SIG-M5 (cell line): ENCODE measurements around the gene PEX1.
A peak's percentile ranks its signal among the peaks of the same experiment; 100 is the strongest.
"Not testable (repeated sequence)": the region's sequence is repeated elsewhere in the genome, so short reads cannot be mapped to it uniquely, and the experiment has no call there.

Experiments
- DNase-seq: peaks from one replicate; lab custom pipeline; 2025; lab: John Stamatoyannopoulos, UW

PEX1 gene

DNA sequence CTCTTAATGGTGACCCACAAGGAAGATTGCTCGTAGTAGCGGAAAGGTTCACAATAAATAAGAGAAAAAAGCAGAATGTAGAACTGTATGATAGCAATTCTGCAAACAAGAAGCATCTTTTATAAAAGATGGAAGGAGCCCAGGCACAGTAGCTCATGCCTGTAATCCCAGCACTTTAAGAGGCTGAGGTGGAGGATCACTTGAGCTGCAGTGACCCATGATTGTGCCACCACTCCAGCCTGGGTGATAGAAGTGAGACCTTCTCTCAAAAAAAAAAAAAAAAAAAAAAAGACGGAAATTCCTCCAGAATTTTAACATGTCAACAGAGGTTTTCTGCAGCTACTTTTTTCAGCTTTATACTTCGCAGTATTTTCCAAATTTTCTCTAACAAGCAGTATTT lies 67.8 kb downstream of the PEX1 start:
- DNase-seq: no peak

DNA sequence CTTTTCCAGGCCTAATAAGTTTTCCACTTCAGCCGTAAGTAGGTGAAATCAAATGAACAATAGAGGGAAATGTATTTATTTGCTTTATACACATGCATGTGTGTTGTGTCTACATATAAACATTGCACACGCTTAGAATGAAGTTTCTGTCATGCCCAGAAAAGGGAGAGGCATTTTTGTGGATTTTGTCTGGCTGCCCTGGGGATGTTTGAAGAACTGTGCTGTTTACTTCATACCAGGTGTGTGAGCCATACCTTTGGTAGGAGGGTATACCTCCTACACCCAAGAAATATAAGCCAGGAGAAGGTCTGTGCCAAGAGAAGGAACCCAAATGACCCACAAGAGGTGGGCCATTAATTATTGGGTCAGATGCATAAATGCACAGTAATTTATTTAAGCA lies 68.2 kb downstream of the PEX1 start:
- DNase-seq: no peak

DNA sequence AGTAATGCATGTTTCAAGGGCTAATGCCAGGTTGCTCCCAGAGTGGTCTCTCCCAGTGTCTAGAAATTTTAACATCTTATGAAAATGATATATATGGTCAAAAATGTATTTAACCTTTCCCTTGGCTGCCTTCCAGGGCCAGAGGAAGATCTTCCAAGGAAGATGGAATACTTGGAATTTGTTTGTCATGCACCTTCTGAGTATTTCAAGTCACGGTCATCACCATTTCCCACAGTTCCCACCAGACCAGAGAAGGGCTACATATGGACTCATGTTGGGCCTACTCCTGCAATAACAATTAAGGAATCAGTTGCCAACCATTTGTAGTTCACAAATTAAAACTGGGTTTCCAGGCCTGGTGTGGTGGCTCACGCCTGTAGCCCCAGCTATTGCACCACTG lies 72.1 kb downstream of the PEX1 start:
- DNase-seq: no peak

DNA sequence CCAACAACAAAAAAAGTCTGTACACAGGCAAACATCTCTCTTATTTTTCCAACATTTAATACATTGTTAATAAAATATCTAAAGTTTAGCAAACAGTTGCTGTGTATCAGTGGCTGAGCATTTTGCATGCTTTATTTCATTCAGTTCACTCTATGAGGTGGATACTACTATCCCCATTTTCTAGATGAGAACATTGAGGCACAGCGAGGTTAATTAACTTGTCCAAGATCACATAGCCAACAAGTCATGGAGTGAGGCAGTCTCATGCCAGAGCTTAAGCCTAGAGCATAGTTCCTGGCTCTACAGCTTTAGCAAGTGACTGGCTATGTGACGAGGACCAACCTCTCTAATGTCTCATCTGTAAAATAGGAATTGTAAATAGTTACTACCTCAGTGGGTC lies 76.7 kb downstream of the PEX1 start:
- no peak for DNase-seq

DNA sequence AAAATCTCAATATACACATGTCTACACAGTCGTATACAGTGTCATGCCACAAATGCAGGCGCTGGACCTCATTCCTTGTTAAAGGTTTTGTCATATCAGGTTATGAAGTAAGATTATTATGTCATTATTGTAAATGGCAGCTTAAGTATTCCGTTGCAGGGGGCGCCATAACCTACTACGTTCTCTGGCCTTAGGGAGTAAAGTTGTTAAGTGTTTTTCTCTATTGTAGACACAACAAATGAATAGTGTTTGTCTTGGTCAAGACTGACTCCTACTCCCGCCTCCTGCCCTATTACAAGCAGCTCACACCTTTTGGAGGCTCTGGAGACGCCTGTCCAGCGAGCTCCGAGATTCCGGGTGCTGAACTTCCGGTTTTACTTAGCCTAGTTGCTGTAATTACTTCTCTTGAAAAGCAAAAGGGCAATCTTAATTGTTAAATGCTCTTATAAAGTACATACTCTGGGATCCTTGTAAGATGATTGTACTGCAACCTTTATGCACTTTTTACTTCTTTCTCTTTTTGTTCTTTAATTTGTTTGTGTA lies 80.0 kb downstream of the PEX1 start:
- DNase-seq: no peak

DNA sequence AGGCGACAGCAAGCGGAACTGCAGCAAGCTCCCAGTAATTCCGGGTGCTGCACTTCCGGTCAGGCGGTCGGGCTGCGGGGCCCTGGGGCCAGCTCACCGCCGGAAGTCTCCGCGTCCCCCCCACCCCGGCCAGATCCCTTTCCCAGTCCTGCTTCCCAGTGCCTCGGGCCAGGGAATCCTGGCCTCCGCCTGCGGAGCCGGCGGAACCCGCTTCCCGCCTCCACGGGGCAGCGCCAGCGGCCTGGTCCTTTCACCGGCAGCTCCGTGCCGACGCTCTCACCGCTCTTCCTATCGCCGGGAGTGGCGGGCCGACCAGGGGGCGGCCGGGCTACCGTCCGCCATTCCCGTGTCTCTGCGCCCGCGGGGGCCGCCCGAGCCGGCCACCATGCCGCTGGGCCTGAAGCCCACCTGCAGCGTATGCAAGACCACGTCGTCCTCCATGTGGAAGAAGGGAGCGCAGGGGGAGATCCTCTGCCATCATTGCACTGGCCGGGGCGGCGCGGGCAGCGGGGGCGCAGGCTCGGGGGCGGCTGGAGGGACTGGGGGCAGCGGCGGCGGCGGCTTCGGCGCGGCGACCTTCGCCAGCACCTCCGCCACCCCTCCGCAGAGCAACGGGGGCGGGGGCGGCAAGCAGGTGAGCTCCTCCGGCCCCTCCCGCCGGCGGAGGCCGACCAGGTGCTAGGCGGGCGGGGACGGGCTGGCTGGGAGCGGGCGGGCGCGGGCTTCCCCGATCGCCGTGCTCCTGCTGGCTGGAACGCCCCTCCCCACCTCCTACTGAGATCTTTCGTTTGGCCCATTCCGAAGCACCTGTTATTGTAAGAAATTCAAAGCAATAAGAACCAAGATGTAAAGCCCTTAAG lies 80.7 kb downstream of the PEX1 start, which contains the start of gene GATAD1:
GATAD1 (plus strand) TSS at position 138 of the 860 bp plus-strand sequence; CDS start at position 386, 248 bp downstream.
- no peak for DNase-seq

DNA sequence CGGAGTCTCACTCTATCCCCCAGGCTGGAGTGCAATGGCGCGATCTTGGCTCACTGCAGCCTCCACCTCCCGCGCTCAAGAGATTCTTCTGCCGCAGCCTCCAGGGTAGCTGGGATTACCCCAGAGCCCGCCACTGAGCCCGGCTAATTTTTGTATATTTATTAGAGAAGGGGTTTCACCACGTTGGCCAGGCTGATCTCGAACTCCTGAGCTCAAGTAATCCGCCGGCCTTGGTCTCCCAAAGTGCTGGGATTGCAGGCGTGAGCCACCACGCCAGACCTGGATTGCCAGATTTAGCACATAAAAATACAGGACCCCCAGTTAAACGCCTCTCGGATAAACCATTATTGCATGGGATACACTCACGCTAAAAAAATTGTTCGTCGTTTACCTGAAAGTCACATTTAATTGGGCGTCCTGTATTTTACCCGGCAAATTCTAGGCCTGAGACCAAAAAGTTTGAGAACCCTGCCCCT lies 81.4 kb downstream of the PEX1 start:
- DNase-seq: peak; percentile 22

DNA sequence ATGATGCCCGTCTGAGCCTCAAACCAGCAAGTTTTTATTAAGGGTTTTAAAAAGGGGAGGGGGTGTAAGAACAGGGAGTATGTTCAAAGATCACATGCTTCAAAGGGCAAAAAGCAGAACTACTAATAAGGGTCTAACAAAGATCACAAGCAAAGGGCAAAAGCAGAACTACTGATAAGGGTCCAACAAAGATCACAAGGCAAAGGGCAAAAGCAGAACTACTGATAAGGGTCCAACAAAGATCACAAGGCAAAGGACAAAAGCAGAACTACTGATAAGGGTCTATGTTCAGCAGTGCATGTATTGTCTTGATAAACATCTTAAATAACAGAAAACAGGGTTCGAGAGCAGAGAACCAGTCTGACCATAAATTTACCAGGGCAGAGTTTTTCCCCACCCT lies 85.6 kb downstream of the PEX1 start:
- DNase-seq: not testable (repeated sequence)

DNA sequence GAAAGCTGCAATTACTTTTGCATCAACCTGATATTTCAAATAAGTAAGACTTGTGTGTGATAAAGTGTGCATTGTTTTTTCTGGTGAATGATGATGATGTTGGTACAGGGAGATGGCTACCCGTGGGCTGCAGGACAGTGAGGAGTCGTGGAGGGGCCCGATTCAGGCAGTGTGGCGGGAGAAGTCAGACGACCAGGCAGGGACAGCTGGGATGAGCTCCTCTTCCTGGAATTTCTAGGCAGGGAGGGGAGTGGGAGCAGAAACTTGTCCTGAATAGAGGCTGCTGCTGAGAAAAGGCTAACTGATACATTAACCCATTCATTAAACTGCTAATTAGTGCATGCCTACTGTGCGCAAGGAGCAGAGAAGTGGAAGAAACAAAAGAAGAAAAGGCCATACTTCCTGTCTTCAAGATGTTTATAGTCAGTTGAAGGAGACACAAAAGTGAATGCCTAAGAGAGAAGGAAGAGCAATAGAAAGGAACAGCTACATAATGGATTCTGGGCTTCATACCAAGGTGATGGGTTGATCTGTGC lies 90.3 kb downstream of the PEX1 start:
- no peak for DNase-seq
